Endothelial cell (in vitro differentiated cells): ENCODE measurements around the gene ZNF407. TPM values are rescaled to one million over a fixed set of nuclear protein-coding genes. Genes with fewer than 3 reads are reported as not detected.

ENCODE experiments used
- DNase-seq: peaks from one replicate; pipeline ENCODE4 v3.0.0; 2021; ENCODE audit warnings: low spot score
- H3K27ac Mint-ChIP-seq: one replicate; pipeline ENCODE4 v1.8.0; 2021; ENCODE audit warnings: mixed read lengths, inconsistent platforms; ENCODE audit not compliant: unreplicated experiment
- H3K27me3 Mint-ChIP-seq: one replicate; pipeline ENCODE4 v1.8.0; 2021; ENCODE audit warnings: mild to moderate bottlenecking, moderate library complexity, mixed read lengths, inconsistent platforms; ENCODE audit not compliant: unreplicated experiment
- H3K36me3 Mint-ChIP-seq: one replicate; pipeline ENCODE4 v1.8.0; 2021; ENCODE audit warnings: mild to moderate bottlenecking, low read depth, mixed read lengths, inconsistent platforms; ENCODE audit not compliant: unreplicated experiment
- H3K4me1 Mint-ChIP-seq: one replicate; pipeline ENCODE4 v1.8.0; 2021; ENCODE audit warnings: mild to moderate bottlenecking, mixed read lengths, inconsistent platforms; ENCODE audit not compliant: unreplicated experiment
- H3K4me3 Mint-ChIP-seq: one replicate; pipeline ENCODE4 v1.8.0; 2021; ENCODE audit warnings: mild to moderate bottlenecking, mixed read lengths, inconsistent platforms; ENCODE audit not compliant: unreplicated experiment
- H3K9me3 Mint-ChIP-seq: one replicate; pipeline ENCODE4 v1.8.0; 2021; ENCODE audit warnings: mixed read lengths, inconsistent platforms; ENCODE audit not compliant: unreplicated experiment
- total RNA-seq: library from RNA; stranded (reverse); fragmentation: NEBNext Ultra II Directional; extraction: Animal tissue kit (Norgen Biotek cat#: 25700); gene quantifications from one replicate; pipeline ENCODE4 v1.2.1, GENCODE V29; 2021; ENCODE audit not compliant: unreplicated experiment
- TF ChIP-seq, protein P1 (sequence below): fragments of 200-600 bp; sonication (generic); IDR thresholded peaks from one replicate; pipeline ENCODE4 v1.5.0; 2021; ENCODE audit warnings: antibody characterized with exemption; ENCODE audit not compliant: unreplicated experiment

The ZNF407 gene
- total RNA-seq, 1 donor from 2014 or later, result 16.8 TPM

DNA sequence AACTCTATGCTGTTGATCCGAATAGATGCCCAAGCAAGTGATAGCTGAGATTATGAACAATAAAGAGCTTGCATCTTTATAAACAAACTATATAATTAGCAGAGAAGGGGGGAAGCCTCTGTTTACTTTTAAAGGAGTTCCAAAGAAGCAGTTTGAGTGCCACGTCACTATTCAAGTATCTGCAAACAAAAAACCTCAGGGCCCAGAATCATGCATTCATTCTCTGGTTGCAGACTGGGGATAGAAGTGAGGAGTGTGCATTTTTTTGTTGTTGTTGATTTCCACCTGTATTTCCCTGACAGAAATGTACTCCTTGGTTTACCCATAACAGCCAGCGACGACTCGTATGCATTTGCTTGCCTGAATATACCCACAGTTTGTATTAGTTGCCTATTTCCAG, 347.0 kb downstream of the ZNF407 start:
- no peak overlapping the region for H3K27ac Mint-ChIP-seq
- no peaks in the 10 kb centered on the region for H3K36me3 Mint-ChIP-seq
- no peak for DNase-seq

DNA sequence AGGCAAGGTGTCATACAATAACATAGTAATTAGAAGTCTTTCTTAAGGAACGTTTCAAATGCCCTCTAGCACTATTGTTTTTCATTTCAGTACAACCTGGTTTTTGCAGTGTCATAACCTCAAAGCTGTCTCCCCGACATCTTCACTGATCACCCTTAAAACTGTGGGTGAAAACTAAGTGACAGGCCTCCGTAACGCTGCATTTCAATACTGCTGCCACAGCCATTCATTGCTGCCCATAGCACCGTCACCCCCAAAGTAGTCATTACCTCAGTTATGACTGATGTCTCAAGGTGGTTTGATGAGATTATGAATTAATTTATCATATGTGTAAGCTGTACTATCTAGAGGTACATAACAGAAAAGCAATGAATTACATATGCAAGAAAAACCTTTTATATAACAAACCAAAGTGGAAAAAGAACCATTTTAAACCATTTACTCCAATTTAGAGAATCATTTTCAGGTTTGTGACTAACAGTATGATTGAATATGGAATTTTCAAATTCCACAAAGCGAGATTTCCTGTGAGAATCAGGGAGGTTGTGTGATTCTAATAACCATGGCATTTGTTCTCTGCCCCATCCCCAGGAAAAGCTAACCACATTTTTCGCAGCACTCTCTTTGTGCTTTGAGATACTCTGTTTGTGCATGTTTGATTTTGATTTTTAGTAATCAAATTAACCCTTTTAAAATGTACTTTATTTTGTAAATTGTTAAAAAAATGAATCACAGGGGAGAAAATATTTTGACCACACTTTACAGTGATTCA, 348.3 kb downstream of the ZNF407 start:
- no peak overlapping the region for H3K27ac Mint-ChIP-seq
- H3K36me3 Mint-ChIP-seq, result no peaks in the 10 kb centered on the region
- H3K4me3 Mint-ChIP-seq, result no peak overlapping the region
- H3K4me1 Mint-ChIP-seq, result peaks cover 14% of the 10 kb centered on the region
- TF ChIP-seq, protein P1, sequence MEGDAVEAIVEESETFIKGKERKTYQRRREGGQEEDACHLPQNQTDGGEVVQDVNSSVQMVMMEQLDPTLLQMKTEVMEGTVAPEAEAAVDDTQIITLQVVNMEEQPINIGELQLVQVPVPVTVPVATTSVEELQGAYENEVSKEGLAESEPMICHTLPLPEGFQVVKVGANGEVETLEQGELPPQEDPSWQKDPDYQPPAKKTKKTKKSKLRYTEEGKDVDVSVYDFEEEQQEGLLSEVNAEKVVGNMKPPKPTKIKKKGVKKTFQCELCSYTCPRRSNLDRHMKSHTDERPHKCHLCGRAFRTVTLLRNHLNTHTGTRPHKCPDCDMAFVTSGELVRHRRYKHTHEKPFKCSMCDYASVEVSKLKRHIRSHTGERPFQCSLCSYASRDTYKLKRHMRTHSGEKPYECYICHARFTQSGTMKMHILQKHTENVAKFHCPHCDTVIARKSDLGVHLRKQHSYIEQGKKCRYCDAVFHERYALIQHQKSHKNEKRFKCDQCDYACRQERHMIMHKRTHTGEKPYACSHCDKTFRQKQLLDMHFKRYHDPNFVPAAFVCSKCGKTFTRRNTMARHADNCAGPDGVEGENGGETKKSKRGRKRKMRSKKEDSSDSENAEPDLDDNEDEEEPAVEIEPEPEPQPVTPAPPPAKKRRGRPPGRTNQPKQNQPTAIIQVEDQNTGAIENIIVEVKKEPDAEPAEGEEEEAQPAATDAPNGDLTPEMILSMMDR, result no peak
- no peak for DNase-seq
- H3K27me3 Mint-ChIP-seq, result peaks cover 2% of the 10 kb centered on the region
- no peaks in the 10 kb centered on the region for H3K9me3 Mint-ChIP-seq

More for the DNA sequence above, 347.0 kb downstream of the ZNF407 start:
- Mint-ChIP-seq H3K4me3 (no peak overlapping the region), H3K9me3 (no peaks in the 10 kb centered on the region), H3K27me3 (peaks cover 2% of the 10 kb centered on the region), H3K4me1 (peaks cover 7% of the 10 kb centered on the region)
- TF ChIP-seq, protein P1, result no peak

DNA sequence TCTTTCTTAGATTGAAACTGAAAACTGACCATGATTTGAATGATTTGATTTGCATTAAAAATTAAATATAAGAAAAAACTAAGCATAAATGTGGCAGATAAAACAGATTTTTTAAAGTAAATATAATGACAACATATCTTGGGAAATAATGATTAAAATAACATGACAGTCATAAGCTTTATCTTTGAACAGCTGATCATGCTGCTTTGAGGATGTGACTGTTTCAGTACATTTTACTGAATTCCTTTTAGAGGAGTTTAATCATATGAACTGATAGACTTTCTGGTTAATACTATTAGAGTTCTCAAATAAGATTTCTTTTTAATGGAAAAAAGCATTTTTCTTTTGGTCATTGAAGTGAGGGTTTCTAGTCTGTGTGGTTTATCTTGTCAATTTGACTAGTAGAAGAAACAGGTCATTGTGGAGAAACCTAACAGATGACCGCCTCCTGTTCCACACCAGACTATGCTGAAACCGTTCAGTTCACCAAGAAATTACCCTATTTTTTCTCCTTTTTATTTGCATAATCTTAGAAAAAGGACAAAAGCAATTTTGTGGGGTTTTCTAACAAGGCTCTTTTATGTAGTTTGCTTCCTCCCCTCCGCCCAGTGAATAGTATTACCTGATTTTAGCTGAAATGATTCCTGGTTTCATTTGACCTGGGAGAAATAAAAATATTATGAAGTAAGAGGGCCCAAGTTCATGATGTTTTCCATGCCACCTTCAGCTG, 349.1 kb downstream of the ZNF407 start:
- Mint-ChIP-seq H3K27ac (no peak overlapping the region), H3K36me3 (no peaks in the 10 kb centered on the region), H3K4me3 (no peak overlapping the region), H3K9me3 (no peaks in the 10 kb centered on the region), H3K4me1 (peaks cover 19% of the 10 kb centered on the region), H3K27me3 (no peaks in the 10 kb centered on the region)
- TF ChIP-seq, protein P1, result no peak
- no peak for DNase-seq

DNA sequence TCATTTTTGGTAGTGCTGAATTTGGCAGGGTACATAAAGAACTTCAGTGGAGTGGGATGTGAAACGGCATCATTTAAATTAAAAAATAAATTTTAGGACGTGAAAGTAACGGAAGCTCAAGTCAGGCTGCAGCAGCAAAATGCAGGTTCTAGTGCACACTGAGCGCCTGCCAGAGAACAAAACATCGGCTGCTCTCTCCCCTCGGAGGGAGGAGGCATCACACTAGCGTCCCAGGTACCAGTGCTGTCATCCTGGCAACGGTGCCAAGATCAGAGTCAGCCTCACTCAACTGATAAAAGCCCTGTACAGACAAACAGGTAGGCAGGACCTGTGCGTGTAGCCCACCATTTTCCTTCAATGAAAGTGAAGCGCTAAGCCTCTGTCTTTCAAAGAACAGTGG, 349.7 kb downstream of the ZNF407 start:
- Mint-ChIP-seq H3K4me3 (no peak overlapping the region), H3K27me3 (no peaks in the 10 kb centered on the region), H3K4me1 (peaks cover 19% of the 10 kb centered on the region), H3K36me3 (no peaks in the 10 kb centered on the region), H3K27ac (no peak overlapping the region), H3K9me3 (no peaks in the 10 kb centered on the region)
- no peak for DNase-seq
- TF ChIP-seq, protein P1, result no peak

DNA sequence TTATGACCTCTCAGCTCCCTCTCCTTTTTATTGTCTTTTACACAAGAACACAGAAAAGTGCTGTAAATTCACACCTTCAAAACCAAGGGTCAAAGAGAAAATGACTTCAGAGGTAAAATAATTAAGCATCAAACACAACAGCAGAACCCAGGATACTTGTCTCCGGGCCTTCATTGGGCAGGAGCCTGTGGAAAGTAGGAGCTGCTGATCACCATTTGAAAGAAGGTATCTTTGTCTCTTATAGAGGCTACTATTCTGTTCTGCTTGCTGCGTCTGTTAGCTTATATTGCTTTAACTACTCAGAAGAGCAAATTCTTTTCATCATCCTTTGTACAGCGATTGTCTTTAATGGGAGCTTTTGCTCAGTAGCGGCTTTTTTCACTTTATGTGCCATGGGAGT, 350.2 kb downstream of the ZNF407 start:
- no peaks in the 10 kb centered on the region for H3K27me3 Mint-ChIP-seq
- peaks cover 19% of the 10 kb centered on the region for H3K4me1 Mint-ChIP-seq
- no peaks in the 10 kb centered on the region for H3K9me3 Mint-ChIP-seq
- H3K4me3 Mint-ChIP-seq, result no peak overlapping the region
- no peaks in the 10 kb centered on the region for H3K36me3 Mint-ChIP-seq
- TF ChIP-seq, protein P1, result no peak
- no peak overlapping the region for H3K27ac Mint-ChIP-seq
- DNase-seq, result no peak
